Sigmoid colon (tissue), 4 donors: ENCODE results near the gene DGKI.

ENCODE experiments used
- EP300 ChIP-seq, 4 donors: sonication (generic); formaldehyde crosslinking; IDR thresholded peaks; one replicate each; pipeline ENCODE4 v1.6.1; 2017; ENCODE audit warnings: antibody characterized with exemption in 4 of 4
- POLR2A ChIP-seq, 2 donors: fragments of 450-650 bp; IDR thresholded peaks; one replicate each; pipeline ENCODE4 v1.6.1; 2016; ENCODE audit warnings: antibody characterized with exemption in 2 of 2, mild to moderate bottlenecking in 2 of 2, moderate library complexity in 2 of 2
- POLR2AphosphoS5 ChIP-seq, 4 donors: sonication (generic); formaldehyde crosslinking; IDR thresholded peaks; one replicate each; pipeline ENCODE4 v1.6.1; 2017; ENCODE audit warnings: antibody characterized with exemption in 4 of 4
- TF ChIP-seq, protein P1 (sequence below), 4 experiments: fragments of 450-650 bp in 3 of 4; fragments of 200-600 bp in 1 of 4; IDR thresholded peaks; one replicate each; pipeline ENCODE4 v1.5.1; 2016 to 2019; ENCODE audit warnings: antibody characterized with exemption in 4 of 4, mild to moderate bottlenecking in 3 of 4, moderate library complexity in 2 of 4

DNA sequence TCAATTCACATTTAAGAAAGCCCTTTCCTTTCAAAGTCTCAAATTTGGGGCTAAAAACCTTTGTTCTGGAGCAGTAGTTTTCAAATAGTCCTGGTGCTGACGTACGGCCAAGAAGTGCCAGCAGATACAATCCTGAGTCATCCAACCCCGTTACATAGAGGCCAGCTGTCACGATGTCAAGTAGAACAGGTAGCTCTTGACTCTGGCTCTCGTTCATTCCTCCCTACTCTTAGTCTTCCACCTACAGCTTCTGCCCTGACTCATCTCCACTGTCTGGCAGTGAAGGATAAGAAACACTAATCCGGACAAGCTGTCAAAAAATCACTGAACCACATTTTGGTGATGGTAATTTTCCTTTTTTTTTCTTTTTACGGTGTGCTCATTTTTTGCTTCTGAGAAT lies 370.8 kb downstream of the DGKI start:
- TF ChIP-seq, protein P1, sequence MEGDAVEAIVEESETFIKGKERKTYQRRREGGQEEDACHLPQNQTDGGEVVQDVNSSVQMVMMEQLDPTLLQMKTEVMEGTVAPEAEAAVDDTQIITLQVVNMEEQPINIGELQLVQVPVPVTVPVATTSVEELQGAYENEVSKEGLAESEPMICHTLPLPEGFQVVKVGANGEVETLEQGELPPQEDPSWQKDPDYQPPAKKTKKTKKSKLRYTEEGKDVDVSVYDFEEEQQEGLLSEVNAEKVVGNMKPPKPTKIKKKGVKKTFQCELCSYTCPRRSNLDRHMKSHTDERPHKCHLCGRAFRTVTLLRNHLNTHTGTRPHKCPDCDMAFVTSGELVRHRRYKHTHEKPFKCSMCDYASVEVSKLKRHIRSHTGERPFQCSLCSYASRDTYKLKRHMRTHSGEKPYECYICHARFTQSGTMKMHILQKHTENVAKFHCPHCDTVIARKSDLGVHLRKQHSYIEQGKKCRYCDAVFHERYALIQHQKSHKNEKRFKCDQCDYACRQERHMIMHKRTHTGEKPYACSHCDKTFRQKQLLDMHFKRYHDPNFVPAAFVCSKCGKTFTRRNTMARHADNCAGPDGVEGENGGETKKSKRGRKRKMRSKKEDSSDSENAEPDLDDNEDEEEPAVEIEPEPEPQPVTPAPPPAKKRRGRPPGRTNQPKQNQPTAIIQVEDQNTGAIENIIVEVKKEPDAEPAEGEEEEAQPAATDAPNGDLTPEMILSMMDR (IDR thresholded peaks at IDR 0.05): no peak
- TF ChIP-seq POLR2A (IDR thresholded peaks at IDR 0.05) (no peak), EP300 (IDR thresholded peaks at IDR 0.05) (no peak), POLR2AphosphoS5 (IDR thresholded peaks at IDR 0.05) (no peak)
